Measurements from ENCODE around the gene PPARD.
"Not testable (repeated sequence)": the region's sequence is repeated elsewhere in the genome, so short reads cannot be mapped to it uniquely, and the experiment has no call there.

Gene PPARD

GRCh38 chr6:35381132-35381531, 38.8 kb downstream of the PPARD start:
- Histone ChIP-seq H3K9me3 (ENCODE audit: control insufficient read depth in 1 of 2, low read length in 2 of 2) (peaks cover 0 to 4% of the 10 kb centered on the region in 2 donors), H3K4me3 (ENCODE audit: low read depth in 1 of 2, low read length in 2 of 2) (no peak overlapping the region), H3K27me3 (ENCODE audit: control insufficient read depth in 1 of 2, insufficient read depth in 2 of 2, low read length in 2 of 2) (no peaks in the 10 kb centered on the region), H3K36me3 (ENCODE audit: control insufficient read depth in 1 of 2, insufficient read depth in 2 of 2, low read length in 2 of 2) (no peaks in the 10 kb centered on the region), H3K9ac (ENCODE audit: low read depth in 1 of 2, low read length in 2 of 2) (no peak overlapping the region), H3K4me1 (ENCODE audit: control insufficient read depth in 1 of 2, insufficient read depth in 2 of 2, low read length in 2 of 2) (peaks cover 0 to 4% of the 10 kb centered on the region in 2 donors), H3K27ac (ENCODE audit: low read depth, low read length) (no peak overlapping the region)

- H3K4me1 ChIP-seq (ENCODE audit: control insufficient read depth in 1 of 2, insufficient read depth in 2 of 2, low read length in 2 of 2): peaks cover 0 to 4% of the 10 kb centered on the region in 2 donors
- no peak overlapping the region for H3K27ac ChIP-seq (ENCODE audit: low read depth, low read length)
- no peaks in the 10 kb centered on the region for H3K36me3 ChIP-seq (ENCODE audit: control insufficient read depth in 1 of 2, insufficient read depth in 2 of 2, low read length in 2 of 2)
- H3K9ac ChIP-seq (ENCODE audit: low read depth in 1 of 2, low read length in 2 of 2): no peak overlapping the region
- no peak overlapping the region for H3K4me3 ChIP-seq (ENCODE audit: low read depth in 1 of 2, low read length in 2 of 2)
- no peaks in the 10 kb centered on the region for H3K27me3 ChIP-seq (ENCODE audit: control insufficient read depth in 1 of 2, insufficient read depth in 2 of 2, low read length in 2 of 2)
- H3K9me3 ChIP-seq (ENCODE audit: control insufficient read depth in 1 of 2, low read length in 2 of 2): peaks cover 0 to 4% of the 10 kb centered on the region in 2 donors
These were observed 39.7 kb downstream of the PPARD start for GRCh38 chr6:35382015-35382414.

DNA sequence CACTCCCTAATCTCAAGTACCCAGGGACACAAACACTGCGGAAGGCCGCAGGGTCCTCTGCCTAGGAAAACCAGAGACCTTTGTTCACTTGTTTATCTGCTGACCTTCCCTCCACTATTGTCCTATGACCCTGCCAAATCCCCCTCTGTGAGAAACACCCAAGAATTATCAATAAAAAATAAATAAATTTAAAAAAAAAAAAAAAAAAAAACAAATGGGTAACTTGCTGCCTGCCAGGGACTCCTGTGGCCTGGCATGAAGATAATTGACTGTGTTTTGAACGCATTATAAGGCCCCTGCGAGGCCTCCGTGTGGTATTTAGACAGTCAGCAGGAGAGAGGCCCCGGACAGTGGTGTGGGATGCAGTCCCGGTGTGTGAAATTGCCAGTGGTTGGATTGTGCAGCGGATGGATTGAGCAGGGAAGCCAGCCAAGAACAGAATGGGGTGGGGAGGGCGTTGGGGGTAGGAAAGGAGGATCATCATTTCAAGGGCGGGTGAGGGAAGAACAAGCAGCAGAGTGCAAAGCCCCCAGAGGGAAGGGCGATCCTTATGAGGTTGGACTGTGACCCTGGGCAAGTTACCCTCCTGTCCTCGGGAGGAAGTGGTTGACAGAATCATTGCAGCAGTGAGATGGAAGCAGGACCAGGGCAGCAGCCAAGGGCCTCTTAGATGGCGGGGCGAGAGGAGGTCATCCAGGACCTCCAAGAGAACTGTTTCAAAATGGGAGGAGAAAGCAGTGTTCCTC, 43.3 kb downstream of the PPARD start:
- no peak overlapping the region for H3K27ac ChIP-seq (ENCODE audit: low read depth, low read length)
- no peak overlapping the region for H3K9ac ChIP-seq (ENCODE audit: low read depth in 1 of 2, low read length in 2 of 2)
- no peaks in the 10 kb centered on the region for H3K36me3 ChIP-seq (ENCODE audit: control insufficient read depth in 1 of 2, insufficient read depth in 2 of 2, low read length in 2 of 2)
- no peaks in the 10 kb centered on the region for H3K27me3 ChIP-seq (ENCODE audit: control insufficient read depth in 1 of 2, insufficient read depth in 2 of 2, low read length in 2 of 2)
- H3K9me3 ChIP-seq (ENCODE audit: control insufficient read depth in 1 of 2, low read length in 2 of 2): peaks cover 0 to 4% of the 10 kb centered on the region in 2 donors
- no peak overlapping the region for H3K4me3 ChIP-seq (ENCODE audit: low read depth in 1 of 2, low read length in 2 of 2)
- peaks cover 15 to 16% of the 10 kb centered on the region in 2 donors for H3K4me1 ChIP-seq (ENCODE audit: control insufficient read depth in 1 of 2, insufficient read depth in 2 of 2, low read length in 2 of 2)

DNA sequence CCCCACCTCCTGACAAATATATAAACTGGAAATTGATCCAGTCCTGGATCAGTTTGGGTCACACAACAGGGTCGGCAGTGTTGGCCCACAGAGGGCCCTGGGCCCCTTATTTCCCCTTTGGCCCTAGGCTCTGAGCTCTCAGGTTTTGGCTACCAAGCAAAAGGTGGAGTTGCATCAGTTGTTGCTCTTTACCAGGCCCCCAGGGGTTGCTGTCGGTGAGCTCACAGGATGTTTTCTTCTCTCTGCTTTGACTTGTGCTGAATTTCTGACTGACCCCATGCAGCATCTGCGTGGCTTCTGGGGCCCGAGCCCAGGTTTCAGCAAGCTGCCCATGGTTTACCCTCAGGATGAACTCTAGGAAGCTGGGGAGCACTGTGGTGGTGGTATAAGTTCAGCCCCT, 44.6 kb downstream of the PPARD start:
- no peaks in the 10 kb centered on the region for H3K36me3 ChIP-seq (ENCODE audit: control insufficient read depth in 1 of 2, insufficient read depth in 2 of 2, low read length in 2 of 2)
- no peak overlapping the region for H3K9ac ChIP-seq (ENCODE audit: low read depth in 1 of 2, low read length in 2 of 2)
- H3K27ac ChIP-seq (ENCODE audit: low read depth, low read length): no peak overlapping the region
- peaks cover 0 to 4% of the 10 kb centered on the region in 2 donors for H3K9me3 ChIP-seq (ENCODE audit: control insufficient read depth in 1 of 2, low read length in 2 of 2)
- no peaks in the 10 kb centered on the region for H3K27me3 ChIP-seq (ENCODE audit: control insufficient read depth in 1 of 2, insufficient read depth in 2 of 2, low read length in 2 of 2)
- H3K4me3 ChIP-seq (ENCODE audit: low read depth in 1 of 2, low read length in 2 of 2): no peak overlapping the region
- H3K4me1 ChIP-seq (ENCODE audit: control insufficient read depth in 1 of 2, insufficient read depth in 2 of 2, low read length in 2 of 2): peaks cover 26% of the 10 kb centered on the region in 2 donors

DNA sequence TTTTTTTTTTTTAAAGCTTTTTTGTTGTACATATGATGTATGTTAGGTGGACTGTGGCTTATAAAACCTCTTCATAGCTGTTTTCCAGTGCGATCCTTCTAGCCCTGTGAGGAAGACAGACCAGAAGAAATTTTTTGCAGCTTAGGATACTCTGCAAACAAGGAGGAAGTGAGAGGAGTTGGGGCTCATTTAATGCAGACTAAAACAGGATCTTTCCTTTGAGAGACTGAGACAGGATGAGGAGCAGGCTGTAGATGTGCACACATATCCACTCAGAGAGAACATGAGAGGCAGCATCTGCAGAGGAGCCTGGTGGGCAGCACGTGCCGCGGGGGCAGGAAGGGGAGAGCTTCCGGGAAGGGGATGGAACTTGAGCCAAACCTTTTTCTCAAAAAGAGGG, 45.7 kb downstream of the PPARD start:
- H3K4me1 ChIP-seq (ENCODE audit: control insufficient read depth in 1 of 2, insufficient read depth in 2 of 2, low read length in 2 of 2): peaks cover 35 to 36% of the 10 kb centered on the region in 2 donors

GRCh38 chr6:35388772-35389352, 46.5 kb downstream of the PPARD start:
- H3K4me3 ChIP-seq (ENCODE audit: low read depth in 1 of 2, low read length in 2 of 2): no peak overlapping the region
- peaks cover 35 to 40% of the 10 kb centered on the region in 2 donors for H3K4me1 ChIP-seq (ENCODE audit: control insufficient read depth in 1 of 2, insufficient read depth in 2 of 2, low read length in 2 of 2)
- H3K36me3 ChIP-seq (ENCODE audit: control insufficient read depth in 1 of 2, insufficient read depth in 2 of 2, low read length in 2 of 2): no peaks in the 10 kb centered on the region
- H3K9ac ChIP-seq (ENCODE audit: low read depth in 1 of 2, low read length in 2 of 2): no peak overlapping the region
- no peaks in the 10 kb centered on the region for H3K27me3 ChIP-seq (ENCODE audit: control insufficient read depth in 1 of 2, insufficient read depth in 2 of 2, low read length in 2 of 2)
- no peaks in the 10 kb centered on the region for H3K9me3 ChIP-seq (ENCODE audit: control insufficient read depth in 1 of 2, low read length in 2 of 2)
- no peak overlapping the region for H3K27ac ChIP-seq (ENCODE audit: low read depth, low read length)

More for the DNA sequence above, 45.7 kb downstream of the PPARD start:
- Histone ChIP-seq H3K36me3 (ENCODE audit: control insufficient read depth in 1 of 2, insufficient read depth in 2 of 2, low read length in 2 of 2) (no peaks in the 10 kb centered on the region), H3K27ac (ENCODE audit: low read depth, low read length) (no peak overlapping the region), H3K9ac (ENCODE audit: low read depth in 1 of 2, low read length in 2 of 2) (no peak overlapping the region), H3K4me3 (ENCODE audit: low read depth in 1 of 2, low read length in 2 of 2) (no peak overlapping the region), H3K27me3 (ENCODE audit: control insufficient read depth in 1 of 2, insufficient read depth in 2 of 2, low read length in 2 of 2) (no peaks in the 10 kb centered on the region), H3K9me3 (ENCODE audit: control insufficient read depth in 1 of 2, low read length in 2 of 2) (peaks cover 0 to under 1% of the 10 kb centered on the region in 2 donors)

DNA sequence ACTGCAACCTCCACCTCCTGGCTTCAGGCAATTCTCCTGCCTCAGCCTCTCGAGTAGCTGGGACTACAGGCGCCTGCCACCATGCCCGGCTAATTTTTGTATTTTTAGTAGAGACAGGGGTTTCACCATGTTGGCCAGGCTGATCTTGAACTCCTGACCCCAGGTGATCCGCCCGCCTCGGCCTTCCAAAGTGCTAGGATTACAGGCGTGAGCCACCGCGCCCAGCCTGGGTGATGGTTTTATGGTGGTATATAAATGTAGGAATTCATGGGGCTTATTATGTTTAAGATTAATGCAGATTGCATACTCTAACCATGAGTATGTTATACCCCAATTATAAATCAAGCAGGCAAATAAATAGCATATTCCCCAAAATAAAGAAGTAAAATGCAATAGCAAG, 47.0 kb downstream of the PPARD start:
- not testable (repeated sequence) for H3K36me3 ChIP-seq (ENCODE audit: control insufficient read depth in 1 of 2, insufficient read depth in 2 of 2, low read length in 2 of 2); H3K9me3 ChIP-seq (ENCODE audit: control insufficient read depth in 1 of 2, low read length in 2 of 2); H3K27ac ChIP-seq (ENCODE audit: low read depth, low read length); H3K4me3 ChIP-seq (ENCODE audit: low read depth in 1 of 2, low read length in 2 of 2); H3K27me3 ChIP-seq (ENCODE audit: control insufficient read depth in 1 of 2, insufficient read depth in 2 of 2, low read length in 2 of 2); H3K9ac ChIP-seq (ENCODE audit: low read depth in 1 of 2, low read length in 2 of 2)
- peaks cover 35 to 40% of the 10 kb centered on the region in 2 donors for H3K4me1 ChIP-seq (ENCODE audit: control insufficient read depth in 1 of 2, insufficient read depth in 2 of 2, low read length in 2 of 2)

- Histone ChIP-seq H3K27ac (ENCODE audit: low read depth, low read length) (no peak overlapping the region), H3K4me3 (ENCODE audit: low read depth in 1 of 2, low read length in 2 of 2) (peak overlapping the region in 1 of 2 donors; percentile 14), H3K9me3 (ENCODE audit: control insufficient read depth in 1 of 2, low read length in 2 of 2) (no peaks in the 10 kb centered on the region), H3K27me3 (ENCODE audit: control insufficient read depth in 1 of 2, insufficient read depth in 2 of 2, low read length in 2 of 2) (no peaks in the 10 kb centered on the region), H3K4me1 (ENCODE audit: control insufficient read depth in 1 of 2, insufficient read depth in 2 of 2, low read length in 2 of 2) (peaks cover 31 to 40% of the 10 kb centered on the region in 2 donors), H3K36me3 (ENCODE audit: control insufficient read depth in 1 of 2, insufficient read depth in 2 of 2, low read length in 2 of 2) (no peaks in the 10 kb centered on the region), H3K9ac (ENCODE audit: low read depth in 1 of 2, low read length in 2 of 2) (peak overlapping the region; percentile 8 to 16)
These were observed 49.0 kb downstream of the PPARD start for GRCh38 chr6:35391240-35391968.

DNA sequence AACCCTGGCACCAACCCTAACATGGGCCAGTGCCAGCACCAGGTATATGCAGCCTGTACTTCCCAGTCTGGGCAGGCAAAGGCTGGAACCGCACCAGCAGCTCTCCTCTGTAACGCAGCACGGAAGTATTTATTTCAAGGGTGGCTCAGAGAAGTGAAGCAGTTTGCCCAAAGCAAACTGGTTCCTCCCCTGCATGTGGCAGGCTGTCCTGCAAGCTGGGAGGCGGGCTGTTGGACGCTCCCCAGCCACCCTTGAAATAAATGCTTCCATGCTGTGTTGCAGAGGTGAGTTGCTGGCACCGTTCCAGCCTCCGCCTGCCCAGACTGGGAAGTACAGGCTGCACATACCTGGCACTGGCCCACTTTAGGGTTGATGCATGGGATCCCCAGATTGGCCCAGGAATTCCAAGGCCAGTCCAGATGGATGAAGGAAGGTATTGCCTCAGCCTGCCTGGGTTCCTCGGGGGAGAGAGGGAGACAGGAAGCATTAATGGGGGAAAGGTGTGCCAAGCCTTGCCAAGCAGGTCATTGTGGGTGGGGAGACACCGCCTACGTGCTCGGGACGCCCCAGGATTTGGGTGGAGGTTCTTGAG, 49.8 kb downstream of the PPARD start:
- H3K4me1 ChIP-seq (ENCODE audit: control insufficient read depth in 1 of 2, insufficient read depth in 2 of 2, low read length in 2 of 2): peaks cover 38 to 40% of the 10 kb centered on the region in 2 donors
- no peaks in the 10 kb centered on the region for H3K36me3 ChIP-seq (ENCODE audit: control insufficient read depth in 1 of 2, insufficient read depth in 2 of 2, low read length in 2 of 2)
- peak overlapping the region; percentile 8 to 33 for H3K9ac ChIP-seq (ENCODE audit: low read depth in 1 of 2, low read length in 2 of 2)
- peak overlapping the region; percentile 23 for H3K27ac ChIP-seq (ENCODE audit: low read depth, low read length)
- H3K4me3 ChIP-seq (ENCODE audit: low read depth in 1 of 2, low read length in 2 of 2): peak overlapping the region; percentile 14 to 27
- H3K27me3 ChIP-seq (ENCODE audit: control insufficient read depth in 1 of 2, insufficient read depth in 2 of 2, low read length in 2 of 2): no peaks in the 10 kb centered on the region
- no peaks in the 10 kb centered on the region for H3K9me3 ChIP-seq (ENCODE audit: control insufficient read depth in 1 of 2, low read length in 2 of 2)
